Stimulated activated memory B cell treated with anti-CD40 and anti-IgM and Interleukin-4, amounts not matched to agents 10 μg/mL and 1 μg/mL and 100 μg/mL, for 72 hours (primary cell): Measurements from ENCODE around the gene TCTN1.
"Not testable (repeated sequence)": the region's sequence is repeated elsewhere in the genome, so short reads cannot be mapped to it uniquely, and the experiment has no call there.

Experiments used
- ATAC-seq: fragments of 150-1000 bp; cut with Tn5 transposase; 2 replicates; pipeline ENCODE4 v1.10.0; 2021
- H3K27ac Mint-ChIP-seq: one replicate; pipeline ENCODE4 v1.8.0; 2022; ENCODE audit warnings: mild to moderate bottlenecking, mixed read lengths
- H3K27me3 Mint-ChIP-seq: one replicate; pipeline ENCODE4 v1.8.0; 2022; ENCODE audit warnings: mixed read lengths
- H3K36me3 Mint-ChIP-seq: one replicate; pipeline ENCODE4 v1.8.0; 2022; ENCODE audit warnings: mixed read lengths
- H3K4me1 Mint-ChIP-seq: one replicate; pipeline ENCODE4 v1.8.0; 2022; ENCODE audit warnings: mixed read lengths
- H3K4me3 Mint-ChIP-seq: one replicate; pipeline ENCODE4 v1.8.0; 2022; ENCODE audit warnings: mild to moderate bottlenecking, moderate library complexity, mixed read lengths
- H3K9me3 Mint-ChIP-seq: one replicate; pipeline ENCODE4 v1.8.0; 2022; ENCODE audit warnings: mixed read lengths

The TCTN1 gene

DNA sequence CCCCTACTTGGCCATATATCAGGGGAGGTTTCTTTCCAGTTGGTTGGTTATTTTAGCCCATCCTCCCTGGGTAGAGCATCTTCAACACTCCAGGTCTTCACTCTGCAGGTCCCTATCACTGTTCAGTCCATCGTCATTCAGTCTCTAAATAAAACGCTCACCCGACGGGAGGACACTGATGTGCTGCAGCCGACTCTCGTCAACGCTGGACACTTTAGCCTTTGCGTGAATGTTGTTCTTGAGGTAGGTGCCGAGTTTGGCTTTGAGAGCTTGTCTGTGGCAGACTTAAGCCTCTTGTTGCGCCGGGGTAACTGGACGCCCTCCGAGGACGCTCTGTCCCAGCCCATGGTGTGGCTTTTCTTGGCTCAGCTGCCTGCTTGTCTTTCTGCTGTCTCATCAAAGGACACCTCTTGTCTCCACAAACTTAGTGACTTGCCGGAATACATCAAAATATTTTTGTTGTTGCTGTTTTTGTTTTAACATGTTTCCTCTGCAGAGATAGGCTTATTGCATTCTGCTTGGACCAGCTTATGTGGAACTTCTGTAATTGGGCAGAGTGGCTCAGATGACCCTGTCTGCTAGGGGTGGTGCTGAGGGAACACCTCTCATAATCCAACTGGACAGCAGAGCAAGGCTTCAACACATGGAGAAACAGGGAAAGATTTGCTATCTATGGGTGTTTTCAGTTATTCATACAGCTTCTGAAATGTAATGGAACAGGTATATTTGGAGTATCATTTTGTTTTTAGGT lies 26.5 kb downstream of the TCTN1 start:
- Mint-ChIP-seq H3K9me3 (no peaks in the 10 kb centered on the region), H3K4me3 (peak overlapping the region; percentile 3), H3K4me1 (peaks cover 82% of the 10 kb centered on the region), H3K36me3 (peaks cover 38% of the 10 kb centered on the region), H3K27me3 (no peaks in the 10 kb centered on the region), H3K27ac (peak overlapping the region; percentile 62)
- no peak for ATAC-seq

DNA sequence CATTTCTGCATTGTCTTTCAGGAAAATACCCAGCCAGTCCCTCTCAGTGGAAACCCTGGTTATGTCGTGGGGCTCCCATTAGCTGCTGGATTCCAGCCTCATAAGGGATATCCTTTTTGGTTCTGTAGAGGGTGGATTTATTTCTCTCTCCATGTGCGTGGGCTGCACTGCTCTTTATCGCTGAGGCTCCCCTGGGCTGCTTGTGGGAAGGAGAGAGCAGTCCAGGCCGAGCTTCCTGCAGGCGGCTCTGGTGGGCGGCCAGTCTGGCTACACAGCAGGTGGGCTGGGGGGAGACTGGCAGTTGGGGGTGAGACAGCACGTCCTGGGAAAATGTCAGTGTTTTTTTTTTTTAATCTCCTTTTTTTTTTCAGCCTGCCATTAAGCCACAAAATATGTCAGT lies 27.6 kb downstream of the TCTN1 start:
- H3K36me3 Mint-ChIP-seq, result peaks cover 41% of the 10 kb centered on the region
- H3K27me3 Mint-ChIP-seq, result no peaks in the 10 kb centered on the region
- ATAC-seq, result no peak
- H3K4me3 Mint-ChIP-seq, result no peak overlapping the region
- H3K4me1 Mint-ChIP-seq, result peaks cover 79% of the 10 kb centered on the region
- H3K9me3 Mint-ChIP-seq, result no peaks in the 10 kb centered on the region
- peak overlapping the region; percentile 62 for H3K27ac Mint-ChIP-seq

DNA sequence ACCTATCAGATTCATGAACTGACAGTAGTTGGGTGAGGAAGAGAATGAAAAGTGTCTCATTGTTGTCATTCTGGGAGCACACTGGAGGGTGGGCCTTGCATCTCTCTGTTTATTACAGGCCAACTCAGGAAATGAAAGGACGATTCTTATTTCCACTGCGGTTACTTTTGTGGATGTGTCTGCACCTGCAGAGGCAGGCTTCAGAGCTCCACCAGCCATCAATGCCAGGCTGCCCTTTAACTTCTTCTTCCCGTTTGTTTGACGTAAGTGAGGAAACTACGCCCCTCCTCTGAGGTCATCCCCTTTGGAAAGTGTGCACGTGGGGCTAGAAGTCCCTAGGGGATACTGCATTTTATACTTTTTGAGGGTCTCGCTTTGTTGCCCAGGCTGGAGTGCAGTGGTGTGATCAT lies 33.7 kb downstream of the TCTN1 start:
- Mint-ChIP-seq H3K4me1 (peaks cover 88% of the 10 kb centered on the region), H3K27me3 (no peaks in the 10 kb centered on the region), H3K9me3 (no peaks in the 10 kb centered on the region), H3K4me3 (peak overlapping the region; percentile 36), H3K27ac (peak overlapping the region; percentile 95), H3K36me3 (peaks cover 91% of the 10 kb centered on the region)
- peak; percentile 94 for ATAC-seq

DNA sequence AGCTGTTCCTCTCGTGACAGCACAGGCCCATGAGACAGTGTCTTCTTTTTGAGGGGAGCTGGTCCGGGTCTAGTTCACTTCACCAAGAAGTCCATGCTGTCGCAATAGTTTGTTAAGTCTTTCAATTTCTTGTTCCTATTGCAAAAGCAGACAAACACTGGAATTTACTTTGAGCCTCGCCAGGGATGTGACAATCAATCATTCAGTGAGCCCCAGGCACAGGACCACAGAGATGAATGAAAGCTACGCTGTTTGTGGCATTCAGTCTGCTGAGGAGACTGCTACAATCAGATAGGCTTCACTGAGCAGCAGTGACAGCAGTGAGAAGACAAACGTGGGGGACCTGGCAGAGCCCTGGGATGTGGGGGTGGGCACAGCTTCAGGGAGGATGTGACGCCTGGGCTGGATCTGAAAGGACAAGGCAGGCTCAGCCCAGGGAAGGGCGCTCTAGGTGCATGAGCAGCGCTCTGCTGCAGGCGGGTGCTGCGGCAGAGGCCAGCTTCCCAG lies 35.5 kb downstream of the TCTN1 start:
- peak; percentile 34 for ATAC-seq

DNA sequence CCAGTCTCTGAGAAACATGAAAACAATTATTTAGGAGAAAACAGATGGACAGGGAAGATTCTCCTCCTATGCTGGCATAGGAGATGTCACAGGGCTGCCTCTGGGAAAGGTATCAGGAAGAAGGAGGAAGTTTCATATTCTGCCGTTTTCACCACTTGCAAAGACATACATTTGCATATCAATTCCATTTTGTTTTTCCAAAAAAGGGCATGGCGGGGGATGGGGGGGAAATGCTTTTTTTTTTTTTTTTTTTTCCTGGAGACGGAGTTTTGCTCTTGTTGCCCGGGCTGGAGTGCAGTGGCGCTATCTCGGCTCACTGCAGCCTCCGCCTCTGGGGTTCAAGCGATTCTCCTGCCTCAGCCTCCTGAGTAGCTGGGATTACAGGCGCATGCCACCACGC lies 40.3 kb downstream of the TCTN1 start:
- not testable (repeated sequence) for ATAC-seq, H3K4me3 Mint-ChIP-seq, H3K9me3 Mint-ChIP-seq, H3K27me3 Mint-ChIP-seq
- Mint-ChIP-seq H3K36me3 (peaks cover 97% of the 10 kb centered on the region), H3K27ac (peak overlapping the region; percentile 95), H3K4me1 (peaks cover 95% of the 10 kb centered on the region)

More for the DNA sequence above, 35.5 kb downstream of the TCTN1 start:
- H3K27me3 Mint-ChIP-seq, result no peaks in the 10 kb centered on the region
- peaks cover 91% of the 10 kb centered on the region for H3K36me3 Mint-ChIP-seq
- no peaks in the 10 kb centered on the region for H3K9me3 Mint-ChIP-seq
- H3K4me3 Mint-ChIP-seq, result no peak overlapping the region
- H3K4me1 Mint-ChIP-seq, result peaks cover 91% of the 10 kb centered on the region
- peak overlapping the region; percentile 95 for H3K27ac Mint-ChIP-seq

DNA sequence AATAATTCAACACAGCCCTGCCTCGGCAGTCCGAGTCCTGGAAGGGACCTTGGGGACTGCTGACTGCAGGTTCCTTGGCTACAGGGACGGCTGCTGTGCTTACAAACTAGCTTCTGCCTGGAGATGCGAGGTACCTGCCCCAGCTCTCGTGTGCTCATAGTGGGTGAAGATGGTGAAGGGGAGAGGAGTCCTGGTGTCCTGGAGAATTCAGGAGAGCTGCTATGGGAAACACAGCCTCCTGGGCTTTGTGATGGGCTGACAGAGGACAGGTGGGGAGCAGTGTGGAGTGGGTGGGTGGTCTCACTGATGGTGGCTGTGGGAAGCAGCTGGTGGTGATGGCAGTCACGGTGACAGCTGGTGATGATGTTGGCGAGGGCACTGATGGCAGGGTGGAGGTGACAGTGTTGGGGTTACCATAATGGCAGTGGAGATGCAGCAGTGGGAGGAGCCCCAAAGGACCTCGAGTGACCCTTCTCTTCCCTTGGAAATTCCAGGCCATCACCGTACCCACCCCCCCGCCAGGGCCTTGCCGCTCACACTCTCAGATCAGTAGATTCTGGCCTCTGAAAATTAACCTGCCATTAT lies 42.2 kb downstream of the TCTN1 start:
- no peak for ATAC-seq
- H3K27me3 Mint-ChIP-seq, result no peaks in the 10 kb centered on the region
- peaks cover 97% of the 10 kb centered on the region for H3K36me3 Mint-ChIP-seq
- H3K27ac Mint-ChIP-seq, result peak overlapping the region; percentile 95
- H3K4me1 Mint-ChIP-seq, result peaks cover 87% of the 10 kb centered on the region
- no peak overlapping the region for H3K4me3 Mint-ChIP-seq
- H3K9me3 Mint-ChIP-seq, result peaks cover 2% of the 10 kb centered on the region

DNA sequence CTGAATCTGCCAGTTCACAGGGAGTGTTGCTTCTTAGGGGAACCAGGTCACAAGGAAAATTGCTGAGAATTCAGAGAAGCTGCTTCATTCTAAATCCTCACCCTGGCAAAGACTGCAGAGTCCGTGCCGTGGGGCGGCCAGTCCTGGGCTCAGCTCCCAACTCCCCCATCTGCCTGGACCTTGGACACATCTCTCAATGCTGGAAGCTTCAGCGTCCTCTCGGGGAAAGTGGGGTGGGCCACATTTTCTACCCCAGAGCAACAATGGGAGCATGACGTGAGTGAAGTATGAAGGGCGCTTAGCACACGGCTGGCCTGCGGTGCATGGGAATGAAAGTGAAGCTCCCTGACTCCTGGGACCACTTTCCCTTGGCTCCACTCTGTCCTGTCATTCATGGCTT lies 43.8 kb downstream of the TCTN1 start:
- Mint-ChIP-seq H3K36me3 (peaks cover 91% of the 10 kb centered on the region), H3K27me3 (no peaks in the 10 kb centered on the region), H3K9me3 (peaks cover 2% of the 10 kb centered on the region), H3K4me3 (peak overlapping the region; percentile 42), H3K4me1 (peaks cover 89% of the 10 kb centered on the region), H3K27ac (peak overlapping the region; percentile 95)
- no peak for ATAC-seq

DNA sequence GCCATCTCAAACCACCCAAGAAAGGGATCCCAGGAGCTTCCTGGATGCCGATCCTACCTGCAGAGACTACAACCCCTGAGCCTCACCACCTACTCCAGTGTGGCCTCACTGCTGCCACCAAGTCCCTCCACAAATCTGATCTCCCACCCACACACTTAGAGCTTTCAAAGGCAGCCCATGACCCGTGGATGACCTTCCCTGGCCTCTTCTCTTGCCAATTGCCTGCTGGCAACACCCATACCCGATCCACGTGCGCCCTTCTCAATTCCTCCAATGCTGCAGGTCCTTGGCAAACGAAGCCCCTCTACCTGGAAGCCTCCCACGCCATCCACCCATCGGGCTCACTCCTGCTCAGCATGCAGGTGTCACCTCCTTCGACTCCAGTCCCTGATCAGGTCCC lies 44.3 kb downstream of the TCTN1 start:
- Mint-ChIP-seq H3K4me1 (peaks cover 88% of the 10 kb centered on the region), H3K27ac (peak overlapping the region; percentile 95), H3K27me3 (no peaks in the 10 kb centered on the region), H3K9me3 (peaks cover 2% of the 10 kb centered on the region), H3K36me3 (peaks cover 93% of the 10 kb centered on the region), H3K4me3 (peak overlapping the region; percentile 42)
- no peak for ATAC-seq

DNA sequence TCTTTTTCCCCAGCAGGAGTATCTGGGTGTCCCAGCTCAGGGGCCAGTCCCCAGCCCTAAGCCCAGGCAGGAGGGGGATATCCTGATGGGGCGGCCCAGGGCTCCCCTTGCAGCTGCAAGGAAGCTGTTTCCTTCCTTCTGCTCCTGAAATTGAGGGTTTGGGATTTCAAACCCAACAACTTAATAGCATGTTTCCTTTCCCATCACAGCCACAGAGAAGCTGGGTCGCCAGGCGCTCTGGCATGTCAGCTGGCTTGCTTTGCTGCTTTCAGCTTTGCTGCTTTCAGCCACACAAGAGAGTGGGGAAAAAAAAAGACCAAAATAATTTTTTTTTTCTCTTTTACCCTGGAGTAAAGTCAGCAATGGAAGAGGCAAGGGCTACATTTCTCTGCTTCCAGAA lies 44.9 kb downstream of the TCTN1 start:
- Mint-ChIP-seq H3K9me3 (peaks cover 2% of the 10 kb centered on the region), H3K27ac (peak overlapping the region; percentile 95), H3K36me3 (peaks cover 91% of the 10 kb centered on the region), H3K4me1 (peaks cover 86% of the 10 kb centered on the region), H3K4me3 (peak overlapping the region; percentile 42), H3K27me3 (no peaks in the 10 kb centered on the region)
- ATAC-seq, result no peak

DNA sequence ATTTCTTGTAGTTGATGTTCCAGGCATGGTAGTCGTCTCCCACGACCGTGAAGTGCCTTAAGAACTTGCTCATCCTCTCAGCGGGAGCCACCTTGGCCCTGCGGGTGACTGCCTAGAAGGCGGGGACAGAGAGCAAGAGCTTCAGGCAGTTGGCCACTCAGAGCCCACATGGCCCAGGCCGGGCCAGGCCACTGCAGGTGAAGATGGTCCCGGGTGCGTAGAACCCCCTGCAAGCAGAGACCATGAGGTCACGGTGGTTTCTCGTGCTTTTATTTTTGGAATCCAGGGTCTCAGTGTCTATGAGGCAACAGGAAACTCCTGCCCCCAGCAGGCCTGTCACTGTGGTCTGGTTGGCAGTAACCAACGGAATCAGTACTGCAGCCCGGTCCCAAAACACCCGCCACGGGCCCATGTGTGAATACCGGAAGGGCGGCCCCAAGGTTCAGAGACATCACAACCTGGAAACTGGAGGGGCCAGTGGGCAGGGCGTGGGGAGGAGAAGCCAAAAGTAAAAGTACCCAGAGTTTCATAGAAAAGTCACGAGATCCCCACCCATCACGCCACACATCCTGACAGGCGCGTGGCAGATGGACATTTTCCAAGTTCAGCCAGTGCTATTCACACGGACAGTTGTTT lies 47.5 kb downstream of the TCTN1 start:
- Mint-ChIP-seq H3K27ac (peak overlapping the region; percentile 95), H3K9me3 (no peaks in the 10 kb centered on the region), H3K36me3 (peaks cover 91% of the 10 kb centered on the region), H3K4me1 (peaks cover 84% of the 10 kb centered on the region), H3K4me3 (peak overlapping the region; percentile 86), H3K27me3 (no peaks in the 10 kb centered on the region)
- peak; percentile 96 for ATAC-seq

DNA sequence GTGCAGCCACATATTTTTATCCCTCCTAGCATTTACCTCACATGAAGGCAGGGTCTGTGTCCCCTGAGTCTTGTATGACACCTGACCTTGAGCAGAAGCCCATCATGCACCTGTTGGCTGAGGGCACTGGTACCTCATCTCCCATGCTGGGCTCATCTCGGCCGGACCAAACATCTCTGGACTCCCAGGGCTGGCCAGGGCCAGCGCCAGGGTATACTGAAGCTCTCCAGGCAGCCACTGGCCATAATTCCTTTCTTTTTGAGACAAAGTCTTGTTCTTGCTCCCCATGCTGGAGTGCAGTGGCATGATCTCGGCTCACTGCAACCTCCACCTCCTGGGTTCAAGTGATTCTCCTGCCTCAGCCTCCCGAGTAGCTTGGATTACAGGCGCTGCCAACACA lies 53.0 kb downstream of the TCTN1 start:
- peaks cover 92% of the 10 kb centered on the region for H3K4me1 Mint-ChIP-seq
- H3K4me3 Mint-ChIP-seq, result peak overlapping the region; percentile 82
- no peaks in the 10 kb centered on the region for H3K27me3 Mint-ChIP-seq
- H3K27ac Mint-ChIP-seq, result peak overlapping the region; percentile 89
- ATAC-seq, result no peak
- peaks cover 82% of the 10 kb centered on the region for H3K36me3 Mint-ChIP-seq
- no peaks in the 10 kb centered on the region for H3K9me3 Mint-ChIP-seq

DNA sequence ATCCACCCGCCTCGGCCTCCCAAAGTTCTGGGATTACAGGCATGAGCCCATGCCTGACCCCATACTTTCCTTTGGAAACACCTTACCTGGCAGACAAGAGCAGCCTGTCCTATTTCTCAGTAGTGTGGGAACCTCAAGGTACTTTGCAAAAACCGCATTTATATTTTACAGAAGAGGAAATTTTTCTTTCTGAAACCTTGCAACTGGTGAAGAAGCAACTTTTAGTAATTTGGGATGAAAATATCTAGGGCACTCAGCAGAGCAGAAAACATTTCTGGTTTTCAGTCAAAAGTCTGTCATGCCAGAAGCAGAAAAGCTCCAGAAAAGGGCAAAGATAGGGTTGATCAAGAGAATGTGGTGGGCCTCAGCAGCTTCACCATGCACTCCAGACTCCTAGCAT lies 53.7 kb downstream of the TCTN1 start:
- peak overlapping the region; percentile 89 for H3K27ac Mint-ChIP-seq
- no peaks in the 10 kb centered on the region for H3K27me3 Mint-ChIP-seq
- ATAC-seq, result no peak
- H3K4me1 Mint-ChIP-seq, result peaks cover 92% of the 10 kb centered on the region
- H3K4me3 Mint-ChIP-seq, result peak overlapping the region; percentile 82
- peaks cover 84% of the 10 kb centered on the region for H3K36me3 Mint-ChIP-seq
- H3K9me3 Mint-ChIP-seq, result no peaks in the 10 kb centered on the region

DNA sequence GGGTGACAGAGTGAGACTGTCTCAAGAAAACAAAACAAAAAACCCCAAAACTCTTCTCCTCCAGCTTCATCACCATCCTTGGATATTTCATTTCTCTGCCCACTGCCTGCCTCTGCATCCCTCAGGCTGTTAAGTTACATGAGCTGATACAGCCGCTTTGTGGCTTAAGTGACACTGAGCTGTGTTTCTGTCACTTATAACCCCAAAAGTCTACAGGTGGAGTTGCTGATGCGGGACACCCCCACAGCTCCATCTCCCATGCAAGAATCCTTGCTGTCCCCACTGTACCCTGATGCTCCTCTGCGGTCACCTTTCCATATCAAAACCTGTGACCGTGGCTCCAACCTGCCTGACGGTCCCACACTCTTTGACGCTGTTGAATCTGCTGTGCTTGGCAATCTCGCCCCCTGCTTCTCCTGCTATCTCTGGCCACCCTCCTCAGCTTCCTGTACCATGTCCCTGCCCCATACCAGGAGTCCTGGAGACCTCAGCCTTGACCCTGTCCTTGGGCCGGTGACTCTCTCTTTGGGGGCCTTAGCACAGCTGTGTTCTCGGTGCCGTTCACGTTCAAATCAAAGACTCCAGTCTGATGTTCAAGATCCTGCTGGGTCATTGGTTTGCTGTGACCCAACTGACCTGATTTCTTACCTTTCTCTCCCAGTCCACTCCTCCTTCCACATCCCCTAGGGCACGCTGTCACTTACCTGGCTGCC lies 54.7 kb downstream of the TCTN1 start:
- Mint-ChIP-seq H3K9me3 (no peaks in the 10 kb centered on the region), H3K27me3 (no peaks in the 10 kb centered on the region), H3K4me3 (peak overlapping the region; percentile 82), H3K27ac (peak overlapping the region; percentile 89), H3K4me1 (peaks cover 94% of the 10 kb centered on the region), H3K36me3 (peaks cover 84% of the 10 kb centered on the region)
- peak; percentile 4 for ATAC-seq

DNA sequence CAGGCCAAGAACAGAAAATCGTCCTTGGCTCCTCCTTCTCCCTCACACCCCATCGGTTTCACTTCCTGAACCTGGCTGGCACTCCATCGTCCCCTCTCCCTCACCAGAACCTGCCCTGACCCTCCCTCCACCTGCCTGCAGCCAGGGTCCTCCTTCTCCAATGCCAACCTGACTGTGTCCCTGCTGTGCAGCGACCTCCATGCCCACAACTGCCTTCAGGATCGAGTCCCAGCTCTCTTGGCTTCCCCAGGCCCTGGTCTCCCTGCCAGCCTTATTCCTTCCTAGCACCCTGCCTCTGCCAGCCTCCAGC lies 55.2 kb downstream of the TCTN1 start:
- H3K4me1 Mint-ChIP-seq, result peaks cover 94% of the 10 kb centered on the region
- peak overlapping the region; percentile 89 for H3K27ac Mint-ChIP-seq
- ATAC-seq, result peak; percentile 78
- H3K36me3 Mint-ChIP-seq, result peaks cover 83% of the 10 kb centered on the region
- peak overlapping the region; percentile 82 for H3K4me3 Mint-ChIP-seq
- H3K9me3 Mint-ChIP-seq, result no peaks in the 10 kb centered on the region
- no peaks in the 10 kb centered on the region for H3K27me3 Mint-ChIP-seq

DNA sequence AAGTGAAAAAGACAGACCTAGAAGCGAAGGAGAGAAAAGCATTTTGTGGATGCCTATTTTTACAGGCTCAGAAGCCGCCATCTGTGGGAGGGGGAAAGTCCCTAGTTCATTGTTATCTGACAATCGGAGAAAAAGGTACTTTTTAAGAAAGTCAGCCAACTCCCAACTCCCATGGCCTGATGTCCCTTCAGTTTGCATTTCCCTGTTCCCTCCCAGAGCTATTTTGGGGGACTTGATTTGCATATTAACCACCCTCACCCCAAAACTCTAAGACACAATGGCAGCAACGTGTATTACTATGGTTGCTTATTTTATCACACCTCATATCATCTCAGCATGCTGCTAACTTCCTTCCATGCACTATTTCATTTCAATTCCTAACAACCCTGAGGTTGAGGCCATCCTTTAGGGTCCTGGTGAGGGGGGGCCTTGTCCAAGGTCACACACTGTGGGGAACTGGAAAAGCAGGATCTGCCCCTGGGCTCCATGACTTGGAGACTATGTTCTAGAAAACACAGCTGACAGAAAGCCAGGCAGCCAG lies 56.3 kb downstream of the TCTN1 start:
- ATAC-seq, result peak; percentile 70
- peak overlapping the region; percentile 89 for H3K27ac Mint-ChIP-seq
- H3K27me3 Mint-ChIP-seq, result no peaks in the 10 kb centered on the region
- peaks cover 81% of the 10 kb centered on the region for H3K36me3 Mint-ChIP-seq
- H3K4me3 Mint-ChIP-seq, result peak overlapping the region; percentile 82
- peaks cover 92% of the 10 kb centered on the region for H3K4me1 Mint-ChIP-seq
- H3K9me3 Mint-ChIP-seq, result peaks cover 2% of the 10 kb centered on the region
